ENCODE results near the gene SUSD5.
"Not testable (repeated sequence)": the region's sequence is repeated elsewhere in the genome, so short reads cannot be mapped to it uniquely, and the experiment has no call there.

The SUSD5 gene

DNA sequence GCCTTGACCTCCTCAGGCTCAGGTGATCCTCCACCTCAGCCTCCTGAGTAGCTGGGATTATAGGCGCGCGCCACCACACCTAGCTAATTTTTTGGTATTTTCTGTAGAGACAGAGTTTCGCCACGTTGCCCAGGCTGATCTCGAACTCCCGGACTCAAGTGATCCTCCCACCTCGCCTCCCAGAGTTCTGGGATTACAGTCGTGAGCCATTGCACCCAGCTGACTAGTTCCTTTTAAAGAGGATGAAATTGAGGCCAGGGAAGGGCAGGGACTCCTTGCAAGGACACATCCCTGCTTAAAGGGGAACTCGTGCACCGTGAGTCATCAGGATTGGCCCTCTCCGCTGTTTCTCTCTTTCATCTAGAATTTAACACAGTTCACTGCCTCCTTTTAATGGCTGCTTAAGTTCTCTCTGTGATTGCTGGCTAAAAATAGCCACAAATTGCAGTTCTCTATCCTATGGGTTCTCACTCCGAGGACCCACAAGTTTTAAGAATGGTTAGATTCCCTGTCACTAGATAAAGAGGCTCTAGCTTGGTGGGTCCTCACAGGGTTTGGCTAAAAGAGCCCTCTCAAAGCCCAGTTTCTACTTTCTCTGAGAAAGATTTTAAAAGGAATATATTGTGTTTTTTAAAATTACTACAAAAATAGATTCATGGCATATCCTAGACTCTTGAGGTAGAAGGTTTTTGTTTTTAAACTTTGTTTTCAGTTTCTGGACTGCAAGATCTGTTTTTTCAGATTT lies 103.4 kb downstream of the SUSD5 start:
- DNase-seq (ENCODE audit: low read depth), result no peak

DNA sequence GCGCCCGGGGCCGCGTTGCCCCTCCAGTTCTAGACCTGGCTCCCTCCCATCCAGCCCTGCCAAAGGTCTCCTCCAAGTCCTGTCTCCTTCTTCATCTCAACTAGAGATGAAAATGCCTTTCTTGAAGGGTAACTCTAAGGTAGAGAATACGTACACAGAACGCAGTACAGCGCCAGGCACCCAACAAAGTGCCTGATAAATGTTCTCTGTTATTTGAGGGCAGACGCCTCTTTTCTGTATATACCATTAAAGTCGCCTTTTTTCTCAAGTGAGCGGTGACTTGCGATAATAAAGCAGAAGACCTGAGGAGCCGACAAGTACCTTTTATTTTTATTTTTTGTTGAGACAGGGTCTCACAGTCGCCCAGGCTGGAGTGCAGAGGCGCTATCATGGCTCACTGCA lies 104.0 kb downstream of the SUSD5 start:
- DNase-seq (ENCODE audit: low read depth), result no peak

DNA sequence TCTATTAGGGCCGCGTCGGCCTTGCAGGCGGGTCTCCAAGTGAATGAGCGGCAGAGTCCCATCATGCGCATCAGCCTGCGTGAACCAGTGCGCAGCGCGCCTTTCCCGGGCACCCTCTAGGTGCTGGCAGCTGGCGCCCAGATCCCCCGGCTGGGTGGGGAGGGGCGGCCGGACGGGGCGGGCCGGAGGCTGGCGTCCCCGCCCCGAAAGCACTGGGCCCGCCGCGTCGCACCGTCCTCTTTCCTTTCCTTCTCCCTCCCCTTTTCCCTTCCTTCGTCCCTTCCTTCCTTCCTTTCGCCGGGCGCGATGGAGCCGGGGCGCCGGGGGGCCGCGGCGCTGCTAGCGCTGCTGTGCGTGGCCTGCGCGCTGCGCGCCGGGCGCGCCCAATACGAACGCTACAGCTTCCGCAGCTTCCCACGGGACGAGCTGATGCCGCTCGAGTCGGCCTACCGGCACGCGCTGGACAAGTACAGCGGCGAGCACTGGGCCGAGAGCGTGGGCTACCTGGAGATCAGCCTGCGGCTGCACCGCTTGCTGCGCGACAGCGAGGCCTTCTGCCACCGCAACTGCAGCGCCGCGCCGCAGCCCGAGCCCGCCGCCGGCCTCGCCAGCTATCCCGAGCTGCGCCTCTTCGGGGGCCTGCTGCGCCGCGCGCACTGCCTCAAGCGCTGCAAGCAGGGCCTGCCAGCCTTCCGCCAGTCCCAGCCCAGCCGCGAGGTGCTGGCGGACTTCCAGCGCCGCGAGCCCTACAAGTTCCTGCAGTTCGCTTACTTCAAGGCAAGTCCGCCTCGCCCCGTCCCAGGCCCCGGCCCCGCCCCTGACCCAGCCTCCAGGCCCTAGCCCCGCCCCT lies 104.6 kb downstream of the SUSD5 start, which contains the start of gene CRTAP:
Gene CRTAP (plus strand): TSS at position 243 of the 850 bp plus-strand sequence. CDS start 64 bp downstream, at position 307.
- DNase-seq (ENCODE audit: low read depth), result peak; percentile 88

DNA sequence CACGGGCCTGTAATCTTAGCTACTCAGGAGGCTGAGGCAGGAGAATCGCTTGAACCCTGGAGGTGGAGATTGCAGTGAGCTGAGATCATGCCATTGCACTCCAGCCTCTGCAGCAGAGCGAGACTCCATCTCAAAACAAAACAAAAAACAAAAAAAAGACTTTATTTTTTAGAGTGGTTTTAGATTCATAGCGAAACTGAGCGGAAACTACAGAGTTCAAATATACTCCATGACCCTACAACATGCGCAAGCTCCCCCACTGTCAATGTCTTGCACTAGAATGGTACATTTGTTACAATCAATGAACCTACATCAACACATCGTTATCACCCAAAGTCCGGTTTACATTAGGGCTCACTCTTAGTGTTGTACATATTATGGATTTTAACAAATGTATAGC lies 107.0 kb downstream of the SUSD5 start:
- no peak for DNase-seq (ENCODE audit: low read depth)

DNA sequence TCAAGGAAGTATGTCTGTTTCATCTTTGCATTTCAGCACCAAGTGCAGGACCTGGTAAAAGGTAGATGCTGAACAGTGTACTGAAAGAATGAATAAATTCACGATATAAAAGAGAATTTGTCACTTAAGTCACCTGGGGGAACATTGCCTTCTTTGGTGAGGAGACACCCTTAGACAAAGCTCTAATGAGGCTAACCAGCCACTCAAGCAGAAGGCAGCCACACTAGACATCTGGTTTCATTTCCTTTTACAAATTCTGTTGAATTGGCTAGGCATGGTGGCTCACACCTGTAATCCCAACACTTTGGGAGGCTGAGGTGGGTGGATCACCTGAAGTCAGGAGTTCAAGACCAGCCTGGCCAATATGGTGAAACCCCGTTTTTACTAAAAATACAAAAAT lies 111.8 kb downstream of the SUSD5 start:
- DNase-seq (ENCODE audit: low read depth), result not testable (repeated sequence)

DNA sequence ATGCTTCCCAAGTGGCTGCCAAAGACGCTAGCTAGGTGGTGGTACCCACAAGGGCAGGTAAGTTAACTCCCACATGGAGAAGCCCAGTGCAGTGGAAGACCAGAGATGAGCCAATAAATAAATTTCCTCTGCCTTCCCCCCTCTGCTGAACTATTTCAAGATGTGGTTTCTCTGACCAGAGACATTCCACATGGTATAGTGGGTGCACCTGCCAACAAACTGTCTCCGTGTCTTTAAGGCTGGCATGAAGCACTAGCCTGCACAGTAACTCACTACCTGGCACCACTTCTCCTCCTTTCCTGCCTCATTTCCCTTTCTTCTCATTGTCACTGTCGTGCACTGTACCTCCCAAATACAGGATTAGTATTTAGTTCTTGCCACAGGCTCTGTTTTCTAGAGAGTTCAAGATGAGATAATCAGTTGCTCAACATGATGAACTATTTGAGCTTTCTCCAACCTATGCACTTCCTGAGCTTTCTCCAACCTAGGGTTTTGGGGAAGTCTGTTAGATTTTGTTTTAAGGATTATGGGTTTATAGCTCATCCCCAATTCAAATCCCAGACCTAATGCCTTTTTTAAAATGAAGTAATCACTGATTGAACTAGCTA lies 113.2 kb downstream of the SUSD5 start:
- DNase-seq (ENCODE audit: low read depth), result no peak

DNA sequence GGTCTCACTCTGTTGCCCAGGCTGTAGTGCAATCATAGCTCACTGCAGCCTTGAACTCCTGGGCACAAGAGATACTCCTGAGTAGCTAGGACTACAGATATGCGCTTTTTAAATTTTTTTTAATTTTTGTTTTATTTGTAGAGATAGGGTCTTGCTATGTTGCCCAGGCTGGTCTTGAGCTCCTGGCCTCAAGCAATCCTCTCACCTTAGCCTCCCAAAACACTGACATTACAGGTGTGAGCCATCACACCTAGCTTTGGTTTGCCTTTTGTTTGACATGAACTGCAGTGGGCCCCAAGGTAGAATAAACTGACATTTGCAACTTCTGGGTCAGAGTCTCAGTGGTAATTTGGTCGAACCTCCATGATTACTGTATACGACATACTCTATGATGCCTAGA lies 113.8 kb downstream of the SUSD5 start:
- no peak for DNase-seq (ENCODE audit: low read depth)

DNA sequence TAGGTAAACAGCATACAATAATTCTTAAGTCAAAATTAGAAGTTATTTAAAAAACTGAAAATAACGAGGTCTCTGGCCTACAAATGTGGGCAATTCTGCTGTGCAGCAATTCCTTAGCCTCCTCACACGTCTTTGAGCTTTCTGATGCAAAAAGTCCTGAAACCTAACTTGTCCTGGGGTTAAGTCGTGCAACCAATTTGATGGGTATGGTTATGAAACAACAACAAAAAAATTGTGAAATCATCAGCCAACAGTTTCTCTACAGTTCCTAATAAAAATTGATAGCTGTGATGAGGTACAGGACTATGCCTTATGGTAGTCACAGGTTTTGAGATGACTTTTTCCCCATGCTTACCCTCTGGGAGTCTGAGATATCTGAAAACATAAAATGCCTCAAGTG lies 115.1 kb downstream of the SUSD5 start:
- DNase-seq (ENCODE audit: low read depth), result no peak

DNA sequence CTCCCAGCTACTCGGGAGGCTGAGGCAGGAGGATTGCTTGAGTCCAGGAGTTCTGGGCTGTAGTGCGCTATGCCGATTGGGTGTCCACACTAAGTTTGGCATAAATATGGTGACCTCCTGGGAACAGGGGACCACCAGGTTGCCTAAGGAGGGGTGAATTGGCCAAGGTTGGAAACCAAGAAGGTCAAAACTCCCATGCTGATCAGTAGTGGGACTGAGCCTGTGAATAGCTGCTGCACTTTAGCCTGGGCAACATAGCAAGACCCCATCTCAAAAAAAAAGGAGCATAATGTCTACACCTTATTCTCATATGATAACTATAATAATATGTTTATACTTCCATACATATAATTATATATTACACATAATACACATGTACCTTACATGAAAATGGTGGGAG lies 115.6 kb downstream of the SUSD5 start:
- DNase-seq (ENCODE audit: low read depth), result no peak

DNA sequence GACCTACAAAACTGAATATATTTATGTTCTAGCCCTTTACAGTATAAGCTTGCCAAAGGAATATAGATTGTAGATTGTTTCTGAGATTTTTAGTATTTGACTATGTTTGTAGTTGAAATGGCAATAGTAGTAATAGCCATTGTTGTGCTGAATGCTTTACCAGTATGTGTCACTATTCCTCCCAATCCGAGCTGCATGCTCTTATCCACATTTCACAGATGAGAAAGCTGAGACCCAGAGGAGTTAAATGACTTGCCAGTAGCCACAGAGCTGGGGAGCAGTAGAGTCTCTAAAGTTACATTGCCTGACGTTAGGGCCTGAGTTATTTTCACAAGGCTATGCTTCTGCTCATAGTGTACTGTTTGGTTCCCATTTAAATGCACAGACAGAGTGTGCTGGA lies 118.4 kb downstream of the SUSD5 start:
- DNase-seq (ENCODE audit: low read depth), result no peak

Measured in CMK (cell line).